HG02885 (cell line): ENCODE data around the gene CMIP.
"Not testable (repeated sequence)": the region's sequence is repeated elsewhere in the genome, so short reads cannot be mapped to it uniquely, and the experiment has no call there.

Experiments used
- ATAC-seq: cut with Tn5 transposase; IDR thresholded peaks from one replicate; pipeline ENCODE4 v1.9.1; 2021; ENCODE audit warnings: mild to moderate bottlenecking; ENCODE audit not compliant: unreplicated experiment, poor library complexity

The CMIP gene

GRCh38 chr16:81513204-81514040 lies 68.8 kb downstream of the CMIP start:
- ATAC-seq = peak; percentile 25

- ATAC-seq = peak; percentile 75
Observed at GRCh38 chr16:81514041-81514559, 69.5 kb downstream of the CMIP start.

- ATAC-seq = no peak
Observed at GRCh38 chr16:81514568-81515258, 70.1 kb downstream of the CMIP start.

GRCh38 chr16:81515281-81515680 lies 70.7 kb downstream of the CMIP start:
- ATAC-seq = no peak

GRCh38 chr16:81515721-81516120 lies 71.1 kb downstream of the CMIP start:
- ATAC-seq = no peak

GRCh38 chr16:81516478-81517149 lies 72.0 kb downstream of the CMIP start:
- no peak for ATAC-seq

GRCh38 chr16:81517150-81517499 lies 72.5 kb downstream of the CMIP start:
- ATAC-seq = no peak

GRCh38 chr16:81517629-81518438 lies 73.2 kb downstream of the CMIP start:
- no peak for ATAC-seq

- ATAC-seq = no peak
Observed at GRCh38 chr16:81518439-81518757, 73.8 kb downstream of the CMIP start.

GRCh38 chr16:81519301-81520150 lies 74.9 kb downstream of the CMIP start:
- ATAC-seq = no peak

GRCh38 chr16:81520151-81520470 lies 75.5 kb downstream of the CMIP start:
- no peak for ATAC-seq

GRCh38 chr16:81520560-81521135 lies 76.0 kb downstream of the CMIP start:
- ATAC-seq = no peak

- peak; percentile 55 for ATAC-seq
Observed at GRCh38 chr16:81521141-81521626, 76.6 kb downstream of the CMIP start.

- ATAC-seq = no peak
Observed at GRCh38 chr16:81522108-81522701, 77.6 kb downstream of the CMIP start.

GRCh38 chr16:81522851-81523250 lies 78.2 kb downstream of the CMIP start:
- not testable (repeated sequence) for ATAC-seq

- no peak for ATAC-seq
Observed at GRCh38 chr16:81523387-81524115, 78.9 kb downstream of the CMIP start.

- ATAC-seq = no peak
Observed at GRCh38 chr16:81524382-81524781, 79.8 kb downstream of the CMIP start.

- not testable (repeated sequence) for ATAC-seq
Observed at GRCh38 chr16:81524885-81525284, 80.3 kb downstream of the CMIP start.
